SKM-1 treated with dmso at 0.1 percent for 144 hours (cell line): Measurements from ENCODE around the gene DEFB113.
"Not testable (repeated sequence)": the region's sequence is repeated elsewhere in the genome, so short reads cannot be mapped to it uniquely, and the experiment has no call there.

ENCODE experiments used
- DNase-seq: peaks from one replicate; lab custom pipeline; 2025; ENCODE audit not compliant: unreplicated experiment; lab: John Stamatoyannopoulos, UW

DEFB113 gene

GRCh38 chr6:49969605-49970004 lies at the start of gene DEFB113:
Gene DEFB113, minus strand, starts transcription at chr6:49969625. Its CDS starts 0 bp downstream, at chr6:49969625.
- no peak for DNase-seq

DNA sequence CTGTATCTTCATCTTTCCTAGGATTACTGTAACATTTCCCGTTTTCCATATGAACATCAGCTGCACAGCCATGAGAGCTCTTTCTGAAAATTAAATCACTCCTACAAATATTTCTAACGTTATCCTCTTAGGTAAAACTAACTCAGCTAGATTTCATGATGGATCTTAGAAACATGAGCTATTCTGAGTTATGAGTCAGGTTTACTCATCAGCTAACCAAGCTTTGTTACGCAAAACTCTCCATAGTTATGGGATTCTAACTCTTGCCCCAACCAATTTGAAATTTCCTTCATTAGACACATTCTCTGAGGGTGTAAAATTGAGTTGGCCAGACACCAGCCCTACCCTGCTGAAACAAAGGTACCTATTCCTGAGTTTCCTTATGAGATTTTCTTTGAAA lies 38.4 kb upstream of the DEFB113 start:
- DNase-seq = no peak

DNA sequence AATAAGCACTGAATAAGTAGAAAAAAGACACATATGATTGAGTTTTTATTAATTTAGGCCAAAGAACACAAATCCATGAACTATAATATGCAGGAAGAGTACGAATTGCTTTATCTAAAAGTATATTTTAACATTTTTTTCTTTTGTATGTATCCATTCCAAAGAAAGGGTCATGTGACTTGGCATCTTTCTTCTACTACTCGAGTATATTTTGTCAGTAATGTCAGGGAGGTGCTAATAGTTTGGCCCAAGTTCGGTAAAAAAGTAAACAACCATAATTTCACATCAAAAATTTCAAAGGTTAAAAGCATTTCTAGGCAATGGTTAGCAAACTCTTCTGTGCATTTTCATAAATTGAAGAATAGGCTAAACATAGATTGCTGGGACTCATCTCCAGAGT lies 33.7 kb upstream of the DEFB113 start:
- DNase-seq = no peak

GRCh38 chr6:49995278-49995677 lies 25.9 kb upstream of the DEFB113 start:
- no peak for DNase-seq

DNA sequence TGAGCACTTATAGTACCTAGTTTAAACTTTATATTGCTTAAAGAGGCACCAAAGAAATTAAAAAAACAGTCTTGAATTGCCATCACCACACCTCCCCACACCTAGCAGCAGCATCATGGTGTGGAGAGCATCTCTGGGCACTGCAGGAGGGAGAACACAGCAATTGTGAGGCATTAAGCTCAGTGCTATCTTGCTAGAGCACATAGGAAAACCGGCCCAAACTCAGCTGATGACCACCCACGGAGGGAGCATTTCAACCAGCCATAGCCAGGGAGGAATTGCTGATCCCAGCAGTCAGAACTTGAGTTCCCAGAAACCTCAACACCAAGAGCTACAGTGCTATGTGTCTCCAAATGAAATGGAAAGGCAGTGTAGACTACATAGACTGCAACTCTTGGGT lies 19.5 kb upstream of the DEFB113 start:
- DNase-seq = no peak

GRCh38 chr6:49987749-49988148 lies 18.3 kb upstream of the DEFB113 start:
- no peak for DNase-seq

GRCh38 chr6:49986551-49986950 lies 17.1 kb upstream of the DEFB113 start:
- DNase-seq = no peak

GRCh38 chr6:49982046-49982445 lies 12.6 kb upstream of the DEFB113 start:
- DNase-seq = no peak

GRCh38 chr6:49980898-49981297 lies 11.5 kb upstream of the DEFB113 start:
- no peak for DNase-seq

DNA sequence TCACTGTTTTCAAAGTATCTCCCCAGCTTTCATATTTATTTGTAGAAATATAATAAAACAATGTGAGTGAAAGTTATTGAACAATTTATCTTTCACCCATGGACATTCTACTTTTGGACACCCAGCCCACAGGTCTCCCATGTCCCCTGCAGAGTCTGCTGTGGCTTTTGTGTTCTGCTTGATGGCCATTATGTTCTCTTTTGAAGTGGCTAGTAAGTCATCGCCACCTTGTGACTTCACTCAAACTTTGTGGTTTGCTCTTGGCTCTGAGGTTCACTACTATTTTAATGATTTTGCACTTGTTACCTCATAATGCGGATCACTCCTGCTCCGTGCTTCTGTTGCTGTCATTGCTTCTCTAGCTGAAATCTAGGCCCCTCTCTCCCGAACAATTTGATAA lies 10.2 kb upstream of the DEFB113 start:
- no peak for DNase-seq

GRCh38 chr6:49978332-49979226 lies 9.2 kb upstream of the DEFB113 start:
- DNase-seq = no peak

DNA sequence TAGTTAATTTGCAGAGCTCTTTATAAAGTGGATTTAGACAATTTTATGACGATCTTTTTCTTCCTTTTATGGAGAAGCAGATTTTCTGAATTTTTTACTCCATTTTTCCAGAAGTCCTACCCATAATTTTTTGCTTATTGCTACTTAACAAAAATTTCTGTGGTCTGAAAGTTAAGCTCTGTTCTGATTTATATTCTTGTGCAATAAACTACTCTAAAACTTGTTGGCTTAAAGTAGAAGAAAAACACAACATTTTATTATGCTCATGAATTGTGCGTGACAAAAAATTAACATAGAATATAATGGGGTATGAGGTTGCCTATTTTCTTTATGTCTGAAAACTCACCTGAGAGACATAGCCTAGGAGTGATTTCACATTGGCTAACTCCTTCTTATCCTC lies 2.6 kb downstream of the DEFB113 start:
- DNase-seq = no peak

DNA sequence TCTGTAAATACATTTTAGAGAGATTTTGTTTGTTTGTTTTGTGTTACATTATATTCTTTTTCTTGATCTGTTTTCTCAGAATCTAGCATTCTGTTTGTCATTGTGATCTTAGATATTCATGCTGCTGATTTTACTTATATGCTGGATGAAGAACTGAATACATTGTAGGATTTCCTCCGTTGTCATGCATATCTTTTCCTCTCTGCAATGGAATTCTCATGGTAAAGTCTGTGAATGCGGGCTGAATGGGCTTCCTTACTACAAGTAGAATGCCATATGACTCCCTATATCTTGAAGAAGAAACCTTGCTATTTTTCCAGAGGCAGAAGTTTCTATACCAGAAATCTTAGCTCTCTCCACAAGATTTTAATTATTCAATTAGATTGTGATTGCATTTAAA lies 3.1 kb downstream of the DEFB113 start:
- DNase-seq = no peak

GRCh38 chr6:49964064-49964463 lies 5.4 kb downstream of the DEFB113 start, which contains the start of gene DEFB114:
Gene DEFB114, minus strand, starts transcription at chr6:49964164. Its CDS starts 59 bp downstream, at chr6:49964105.
- DNase-seq = no peak

GRCh38 chr6:49958180-49958579 lies 11.2 kb downstream of the DEFB113 start:
- no peak for DNase-seq

- DNase-seq = no peak
Observed at GRCh38 chr6:49955847-49956246, 13.6 kb downstream of the DEFB113 start.

GRCh38 chr6:49951926-49952325 lies 17.5 kb downstream of the DEFB113 start:
- DNase-seq = no peak

DNA sequence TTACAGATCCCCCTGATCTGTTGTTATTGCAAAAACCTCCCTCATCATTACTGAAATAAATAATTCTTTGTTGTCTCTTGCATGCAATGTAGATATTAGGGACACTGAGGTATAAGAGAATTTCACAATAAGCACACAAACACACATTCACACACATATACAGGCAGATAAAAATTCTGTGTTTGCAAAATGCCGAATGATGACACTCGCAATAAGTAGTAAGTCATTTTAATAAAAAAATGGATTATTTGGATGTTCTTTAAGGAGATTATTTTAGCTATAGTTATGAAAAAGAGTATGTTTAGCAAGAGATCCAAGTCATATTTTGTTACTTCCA lies 19.0 kb downstream of the DEFB113 start:
- DNase-seq = no peak

DNA sequence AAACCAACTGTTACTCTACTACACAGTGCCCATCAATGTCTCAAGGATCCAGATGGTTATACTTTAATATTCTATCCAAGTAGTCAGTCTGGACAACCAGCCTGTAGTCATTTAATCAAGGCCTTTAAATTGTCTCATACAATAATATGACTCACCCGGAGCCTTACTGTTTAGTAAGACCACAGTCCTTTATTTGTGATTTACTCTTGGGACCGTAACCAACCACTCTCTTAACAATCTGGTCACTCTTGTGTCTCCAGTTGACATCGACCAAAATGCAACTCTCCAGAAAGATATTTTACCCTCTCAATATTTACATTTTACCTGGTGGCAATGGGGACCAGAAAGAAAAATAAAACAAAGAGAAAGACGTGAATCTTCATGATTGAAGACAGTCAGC lies 20.4 kb downstream of the DEFB113 start:
- DNase-seq = no peak

- DNase-seq = no peak
Observed at GRCh38 chr6:49946835-49947234, 22.6 kb downstream of the DEFB113 start.

DNA sequence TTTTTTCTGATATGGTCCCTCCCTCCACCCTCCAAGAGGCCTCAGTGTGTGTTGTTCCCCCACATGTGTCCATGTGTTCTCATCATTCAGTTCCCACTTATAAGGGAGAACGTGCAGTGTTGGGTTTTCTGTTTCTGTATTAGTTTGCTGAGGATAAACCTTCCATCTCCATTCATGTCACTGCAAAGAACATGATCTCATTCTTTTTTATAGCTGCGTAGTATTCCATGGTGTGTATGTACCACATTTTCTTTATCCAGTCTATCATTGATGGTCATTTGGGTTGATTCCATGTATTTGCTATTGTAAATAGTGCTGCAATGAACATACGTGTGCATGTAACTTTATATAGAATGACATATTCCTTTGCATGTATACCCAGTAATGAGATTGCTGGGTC lies 25.4 kb downstream of the DEFB113 start:
- not testable (repeated sequence) for DNase-seq

GRCh38 chr6:49939993-49940498 lies 29.4 kb downstream of the DEFB113 start:
- DNase-seq = no peak

DNA sequence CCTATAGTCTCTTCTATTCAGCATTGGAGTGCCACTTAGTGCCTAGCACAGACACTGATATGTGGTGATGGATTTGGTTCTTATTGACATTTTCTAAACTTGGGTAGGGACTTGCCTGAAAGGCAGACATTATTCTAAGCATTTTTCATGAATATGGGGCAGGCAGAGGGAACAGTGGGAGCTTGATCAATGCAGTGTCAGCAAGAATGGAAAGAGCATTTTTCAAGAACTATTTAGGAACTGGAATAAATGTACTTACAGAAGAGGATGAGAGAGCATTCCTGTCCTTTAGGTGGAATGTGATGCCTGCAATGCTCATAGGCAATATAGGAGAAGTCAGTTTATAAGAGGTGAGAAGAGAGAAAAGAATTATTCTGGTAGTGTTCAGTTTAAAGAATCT lies 31.6 kb downstream of the DEFB113 start:
- no peak for DNase-seq
